MCF 10A (cell line): Measurements from ENCODE around the gene SLC24A3. TPM values are rescaled to one million over a fixed set of nuclear protein-coding genes. Genes with fewer than 3 reads are reported as not detected.

ENCODE experiments used
- BruUV-seq: library from RNA; stranded (reverse); fragments of 400-500 nt; replicated peaks from 2 replicates; lab custom pipeline; 2021; lab: Mats Ljungman, UMichigan
- CTCF ChIA-PET: fragments of 300-600 bp; sonication (Branson Sonifier 250); formaldehyde crosslinking; extraction: SDS; loops from one replicate; lab custom pipeline; 2021; ENCODE audit warnings: antibody characterized with exemption, inconsistent platforms; lab: Yijun Ruan, JAX
- POLR2A ChIA-PET: fragments of 300-600, 350-650 bp; sonication (Branson Sonifier 250); formaldehyde crosslinking; extraction: SDS; loops from one replicate; lab custom pipeline; 2020; ENCODE audit warnings: antibody characterized with exemption, inconsistent platforms; lab: Yijun Ruan, JAX
- DNase-seq: peaks from one replicate; pipeline ENCODE4 v3.0.0-alpha.2; 2018; ENCODE audit not compliant: unreplicated experiment
- H3K27ac Mint-ChIP-seq: one replicate; pipeline ENCODE4 v1.8.0; 2022; ENCODE audit warnings: mild to moderate bottlenecking, low read depth, mixed read lengths; ENCODE audit not compliant: unreplicated experiment
- H3K27me3 Mint-ChIP-seq: one replicate; pipeline ENCODE4 v1.8.0; 2022; ENCODE audit warnings: mixed read lengths; ENCODE audit not compliant: insufficient read depth, unreplicated experiment
- H3K36me3 Mint-ChIP-seq: one replicate; pipeline ENCODE4 v1.8.0; 2022; ENCODE audit warnings: mild to moderate bottlenecking, moderate library complexity, mixed read lengths; ENCODE audit not compliant: insufficient read depth, unreplicated experiment
- H3K4me1 Mint-ChIP-seq: one replicate; pipeline ENCODE4 v1.8.0; 2022; ENCODE audit warnings: mixed read lengths; ENCODE audit not compliant: insufficient read depth, unreplicated experiment
- H3K4me3 Mint-ChIP-seq: one replicate; pipeline ENCODE4 v1.8.0; 2022; ENCODE audit warnings: mild to moderate bottlenecking, moderate library complexity, mixed read lengths; ENCODE audit not compliant: unreplicated experiment
- H3K9me3 Mint-ChIP-seq: one replicate; pipeline ENCODE4 v1.8.0; 2022; ENCODE audit warnings: mixed read lengths; ENCODE audit not compliant: unreplicated experiment
- intact Hi-C: fragments of 100-400 bp; cut with micrococcal nuclease; formaldehyde crosslinking; loops from 2 replicates; pipeline ENCODE4 v1.14.1; 2022
- total RNA-seq: library from RNA; stranded (reverse); gene quantifications from 2 replicates; pipeline ENCODE4 v1.2.3, GENCODE V29; 2022
- TF ChIP-seq, protein P1 (sequence below): fragments of 200-600 bp; IDR thresholded peaks from one replicate; pipeline ENCODE4 v1.8.0; 2022; ENCODE audit warnings: antibody characterized with exemption, mild to moderate bottlenecking; ENCODE audit not compliant: unreplicated experiment

SLC24A3 gene
- total RNA-seq, 1 experiment from 2014 or later, result not detected

DNA sequence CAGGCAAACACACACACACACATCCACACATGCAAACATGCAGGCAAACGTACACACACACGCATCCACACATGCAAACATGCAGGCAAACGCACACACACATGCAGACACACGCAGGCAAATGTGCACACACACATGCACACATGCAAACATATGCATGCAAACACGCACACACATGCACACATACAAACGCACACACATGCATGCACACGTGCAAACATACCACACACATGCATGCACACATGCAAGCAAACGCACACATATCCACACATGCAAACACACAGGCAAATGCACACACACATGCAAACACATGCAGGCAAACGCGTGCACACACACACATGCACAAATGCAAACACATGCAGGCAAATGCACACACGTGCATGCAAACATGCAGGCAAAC lies 498.7 kb downstream of the SLC24A3 start:
- H3K27me3 Mint-ChIP-seq, result no peaks in the 10 kb centered on the region
- BruUV-seq, result no TSS peak
- POLR2A ChIA-PET, result no interaction called here

DNA sequence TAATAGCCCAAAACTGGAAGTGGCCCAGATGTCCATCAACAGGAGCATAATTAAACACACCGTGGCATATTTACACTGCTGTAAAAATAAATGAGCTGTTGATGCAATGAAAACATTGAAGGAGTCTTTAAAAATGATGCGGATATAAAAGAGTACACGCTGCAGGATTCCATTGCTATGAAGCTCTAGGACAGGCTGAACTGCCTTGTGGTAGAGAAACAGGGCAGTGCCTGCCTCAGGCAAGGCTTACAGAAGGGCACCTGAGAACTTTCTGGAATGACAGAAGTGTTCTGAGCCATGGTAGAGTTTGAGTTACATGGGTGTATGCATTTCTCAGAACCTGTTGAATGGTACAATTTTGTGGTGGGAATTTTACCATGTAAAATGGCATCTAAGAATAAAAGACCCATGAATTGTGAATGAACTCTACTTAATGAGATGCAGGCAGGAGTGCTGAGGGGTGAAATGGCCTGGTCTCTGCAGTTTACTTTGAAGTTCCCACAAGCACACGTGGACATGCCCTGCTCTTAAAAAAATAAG lies 500.3 kb downstream of the SLC24A3 start:
- POLR2A ChIA-PET, result interaction anchor here (1.0 kb wide), 1 partner anchor 46 kb away, joined by 3 read pairs; no protein-coding TSS in a partner anchor
- no TSS peak for BruUV-seq
- CTCF ChIA-PET, result interaction anchor here (2.8 kb wide), 1 partner anchor 20 kb away, joined by 15 read pairs; no protein-coding TSS in a partner anchor
- intact Hi-C loops, result no loop called here
- H3K36me3 Mint-ChIP-seq, result no peaks in the 10 kb centered on the region
- no peak overlapping the region for H3K27ac Mint-ChIP-seq
- no peaks in the 10 kb centered on the region for H3K9me3 Mint-ChIP-seq
- DNase-seq, result no peak
- no peaks in the 10 kb centered on the region for H3K4me1 Mint-ChIP-seq
- TF ChIP-seq, protein P1, sequence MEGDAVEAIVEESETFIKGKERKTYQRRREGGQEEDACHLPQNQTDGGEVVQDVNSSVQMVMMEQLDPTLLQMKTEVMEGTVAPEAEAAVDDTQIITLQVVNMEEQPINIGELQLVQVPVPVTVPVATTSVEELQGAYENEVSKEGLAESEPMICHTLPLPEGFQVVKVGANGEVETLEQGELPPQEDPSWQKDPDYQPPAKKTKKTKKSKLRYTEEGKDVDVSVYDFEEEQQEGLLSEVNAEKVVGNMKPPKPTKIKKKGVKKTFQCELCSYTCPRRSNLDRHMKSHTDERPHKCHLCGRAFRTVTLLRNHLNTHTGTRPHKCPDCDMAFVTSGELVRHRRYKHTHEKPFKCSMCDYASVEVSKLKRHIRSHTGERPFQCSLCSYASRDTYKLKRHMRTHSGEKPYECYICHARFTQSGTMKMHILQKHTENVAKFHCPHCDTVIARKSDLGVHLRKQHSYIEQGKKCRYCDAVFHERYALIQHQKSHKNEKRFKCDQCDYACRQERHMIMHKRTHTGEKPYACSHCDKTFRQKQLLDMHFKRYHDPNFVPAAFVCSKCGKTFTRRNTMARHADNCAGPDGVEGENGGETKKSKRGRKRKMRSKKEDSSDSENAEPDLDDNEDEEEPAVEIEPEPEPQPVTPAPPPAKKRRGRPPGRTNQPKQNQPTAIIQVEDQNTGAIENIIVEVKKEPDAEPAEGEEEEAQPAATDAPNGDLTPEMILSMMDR, result no peak
- H3K27me3 Mint-ChIP-seq, result no peaks in the 10 kb centered on the region
- H3K4me3 Mint-ChIP-seq, result no peak overlapping the region

More for the DNA sequence above, 498.7 kb downstream of the SLC24A3 start:
- TF ChIP-seq, protein P1, result no peak
- H3K4me3 Mint-ChIP-seq, result no peak overlapping the region
- no peaks in the 10 kb centered on the region for H3K9me3 Mint-ChIP-seq
- CTCF ChIA-PET, result no interaction called here
- no peak for DNase-seq
- no peak overlapping the region for H3K27ac Mint-ChIP-seq
- no peaks in the 10 kb centered on the region for H3K4me1 Mint-ChIP-seq
- H3K36me3 Mint-ChIP-seq, result no peaks in the 10 kb centered on the region
- intact Hi-C loops, result no loop called here

DNA sequence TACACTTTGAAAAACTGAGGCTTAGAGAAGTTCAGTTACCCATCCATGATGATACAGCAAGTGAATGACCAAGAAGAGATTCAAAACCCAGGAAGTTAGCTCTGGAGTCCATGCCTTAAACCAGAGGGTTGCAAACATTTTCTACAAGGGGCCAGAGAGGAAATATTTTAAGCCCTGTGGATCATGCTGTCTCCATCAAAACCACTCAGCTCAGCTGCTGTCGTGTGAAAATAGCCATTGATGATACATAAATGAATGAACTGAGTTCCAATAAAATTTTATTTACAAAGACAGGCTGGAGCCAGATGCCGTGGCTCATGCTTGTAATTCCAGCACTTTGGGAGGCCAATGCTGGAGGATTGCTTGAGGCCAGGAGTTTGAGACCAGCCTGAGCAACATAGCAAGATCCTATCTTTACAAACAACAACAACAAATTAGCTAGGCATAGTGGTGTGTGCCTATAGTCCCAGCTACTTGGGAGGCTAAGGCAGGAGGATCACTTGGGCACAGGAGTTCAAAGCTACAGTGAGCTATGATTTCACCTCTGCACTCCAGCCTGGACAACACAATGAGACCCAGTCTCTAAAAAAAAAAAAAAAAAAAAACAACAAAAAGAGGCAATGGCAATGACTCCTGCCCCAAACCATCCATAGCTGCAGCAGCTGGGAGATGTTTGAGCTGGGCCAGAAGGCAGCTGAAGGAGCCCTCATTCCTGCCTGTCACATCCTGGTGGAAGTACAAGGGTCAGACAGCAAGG lies 501.6 kb downstream of the SLC24A3 start:
- CTCF ChIA-PET, result interaction anchor here (1.4 to 2.8 kb wide), 3 partner anchors 21 to 114 kb away, joined by 3 to 15 read pairs (median 5); no protein-coding TSS in a partner anchor
- H3K36me3 Mint-ChIP-seq, result no peaks in the 10 kb centered on the region
- POLR2A ChIA-PET, result interaction anchor here (0.6 to 1.1 kb wide), 4 partner anchors 9 to 338 kb away, joined by 3 read pairs; partner anchors contain the start of genes CFAP61 and CRNKL1
- intact Hi-C loops, result no loop called here
- H3K27ac Mint-ChIP-seq, result no peak overlapping the region
- BruUV-seq, result no TSS peak
- no peaks in the 10 kb centered on the region for H3K27me3 Mint-ChIP-seq
- H3K4me1 Mint-ChIP-seq, result no peaks in the 10 kb centered on the region
- TF ChIP-seq, protein P1, result no peak
- no peak for DNase-seq
- no peak overlapping the region for H3K4me3 Mint-ChIP-seq
- no peaks in the 10 kb centered on the region for H3K9me3 Mint-ChIP-seq

DNA sequence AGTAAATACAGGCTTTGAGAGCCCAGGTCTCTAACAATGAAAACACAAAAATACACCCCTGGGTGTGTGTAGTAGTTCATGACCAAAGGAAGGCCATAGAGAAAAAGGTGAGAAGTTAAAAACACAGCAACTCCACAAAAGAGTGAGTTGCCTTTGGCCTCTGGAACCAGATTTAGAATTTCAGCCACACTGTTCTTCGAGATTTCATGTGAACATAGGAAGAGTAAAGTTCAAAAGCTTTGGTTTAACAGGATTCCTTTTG lies 502.1 kb downstream of the SLC24A3 start:
- Mint-ChIP-seq H3K4me1 (no peaks in the 10 kb centered on the region), H3K9me3 (no peaks in the 10 kb centered on the region), H3K4me3 (no peak overlapping the region), H3K27ac (no peak overlapping the region), H3K27me3 (no peaks in the 10 kb centered on the region), H3K36me3 (no peaks in the 10 kb centered on the region)
- BruUV-seq, result no TSS peak
- ChIA-PET POLR2A (interaction anchor here (1.0 to 1.1 kb wide), 2 partner anchors 21 to 338 kb away, joined by 3 read pairs; partner anchors contain the start of genes CFAP61 and CRNKL1), CTCF (interaction anchor here (0.8 to 1.7 kb wide), 5 partner anchors 8 to 113 kb away, joined by 3 to 20 read pairs (median 5); no protein-coding TSS in a partner anchor)
- TF ChIP-seq, protein P1, result no peak
- intact Hi-C loops, result no loop called here
- no peak for DNase-seq
